Hepatocyte (in vitro differentiated cells): Measurements from ENCODE around the gene ANKS6. TPM values are rescaled to one million over a fixed set of nuclear protein-coding genes. Genes with fewer than 3 reads are reported as not detected.

ENCODE experiments used
- DNase-seq: peaks from one replicate; pipeline ENCODE4 v3.0.0-alpha.2; 2016; ENCODE audit warnings: low spot score
- H2AFZ ChIP-seq: fragments of 200-600 bp; sonication (generic); 2 replicates; pipeline ENCODE4 v1.6.0; 2016; ENCODE audit warnings: antibody characterized with exemption, mild to moderate bottlenecking
- H3K27ac ChIP-seq: fragments of 200-600 bp; sonication (generic); 2 replicates; pipeline ENCODE4 v1.5.1; 2016; ENCODE audit warnings: mild to moderate bottlenecking
- H3K27me3 ChIP-seq: fragments of 200-600 bp; sonication (generic); 2 replicates; pipeline ENCODE4 v1.6.1; 2016
- H3K36me3 ChIP-seq: fragments of 200-600 bp; sonication (generic); replicated peaks from 2 replicates; pipeline ENCODE4 v1.5.1; 2016; ENCODE audit warnings: low read depth; ENCODE audit not compliant: insufficient read depth
- H3K4me1 ChIP-seq: fragments of 200-600 bp; sonication (generic); 2 replicates; pipeline ENCODE4 v1.5.1; 2016; ENCODE audit warnings: mild to moderate bottlenecking, moderate library complexity; ENCODE audit not compliant: insufficient read depth
- H3K4me2 ChIP-seq: fragments of 200-600 bp; sonication (generic); 2 replicates; pipeline ENCODE4 v1.6.0; 2016
- H3K4me3 ChIP-seq: fragments of 200-600 bp; sonication (generic); 2 replicates; pipeline ENCODE4 v1.5.1; 2016; ENCODE audit warnings: mild to moderate bottlenecking
- H3K79me2 ChIP-seq: fragments of 200-600 bp; sonication (generic); 2 replicates; pipeline ENCODE4 v1.6.0; 2017; ENCODE audit warnings: mild to moderate bottlenecking
- H3K9me2 ChIP-seq: fragments of 200-600 bp; sonication (generic); replicated peaks from 2 replicates; pipeline ENCODE4 v1.6.0; 2017; ENCODE audit warnings: mild to moderate bottlenecking; ENCODE audit not compliant: insufficient read depth
- H3K9me3 ChIP-seq: fragments of 200-600 bp; sonication (generic); 2 replicates; pipeline ENCODE4 v1.5.1; 2016; ENCODE audit warnings: low read depth, mild to moderate bottlenecking
- H4K20me1 ChIP-seq: fragments of 200-600 bp; sonication (generic); 2 replicates; pipeline ENCODE4 v1.6.0; 2016; ENCODE audit warnings: mild to moderate bottlenecking; ENCODE audit not compliant: insufficient read depth, poor library complexity, severe bottlenecking
- CTCF ChIP-seq: fragments of 200-600 bp; sonication (generic); IDR thresholded peaks from 2 replicates; pipeline ENCODE4 v1.5.1; 2016; ENCODE audit warnings: antibody characterized with exemption, mild to moderate bottlenecking; ENCODE audit not compliant: poor library complexity
- EZH2 ChIP-seq: fragments of 200-600 bp; sonication (generic); IDR thresholded peaks from 2 replicates; pipeline ENCODE4 v1.6.1; 2016; ENCODE audit warnings: antibody characterized with exemption, mild to moderate bottlenecking, borderline replicate concordance
- EZH2phosphoT487 ChIP-seq: fragments of 200-600 bp; sonication (generic); IDR thresholded peaks from one replicate; pipeline ENCODE4 v1.6.1; 2018; ENCODE audit warnings: antibody characterized with exemption, mild to moderate bottlenecking, low read depth, moderate library complexity; ENCODE audit not compliant: unreplicated experiment, severe bottlenecking
- WGBS: methylation state at CpG from one replicate; pipeline ENCODE4 v1.1.6; 2016; ENCODE audit warnings: low lambda C conversion rate; ENCODE audit errors: missing lambda C conversion rate; 5-methylcytosine and 5-hydroxymethylcytosine counted together
- polyA plus RNA-seq: library from polyadenylated mRNA; unstranded; fragments of >200 nt; fragmentation: Nextera tagmentation; extraction: Ambion mirVana; gene quantifications from 2 replicates; pipeline ENCODE4 v1.2.1, GENCODE V29; 2016
- total RNA-seq: library from RNA; depleted of rRNA; stranded (reverse); fragments of >200 nt; gene quantifications from 2 replicates; pipeline ENCODE4 v1.2.3, GENCODE V29; 2014

ANKS6 gene
- total and polyA plus RNA-seq, 2 experiments from 2014 or later = 21.3 to 22.9 TPM

- TF ChIP-seq CTCF (peak; percentile 78), EZH2 (peak; percentile 45), EZH2phosphoT487 (no peak)
- 3% methylated on average over 76 of the region's 79 CpGs for WGBS
- Histone ChIP-seq H3K4me1 (peaks cover 6% of the 10 kb centered on the region), H3K27me3 (peaks cover 81% of the 10 kb centered on the region), H4K20me1 (no peaks in the 10 kb centered on the region), H3K9me2 (no peaks in the 10 kb centered on the region), H3K36me3 (no peaks in the 10 kb centered on the region), H3K4me3 (no peak overlapping the region), H3K79me2 (no peaks in the 10 kb centered on the region), H3K4me2 (peak overlapping the region; percentile 82), H3K9me3 (no peaks in the 10 kb centered on the region), H2AFZ (no peak overlapping the region), H3K27ac (no peak overlapping the region)
- DNase-seq = peak; percentile 84
Observed at GRCh38 chr9:98707166-98708102, 88.9 kb downstream of the ANKS6 start.

- DNase-seq = no peak
- Histone ChIP-seq H3K9me3 (no peaks in the 10 kb centered on the region), H3K4me1 (peaks cover 6% of the 10 kb centered on the region), H3K4me2 (peak overlapping the region; percentile 82), H3K36me3 (no peaks in the 10 kb centered on the region), H3K4me3 (no peak overlapping the region), H3K27me3 (peaks cover 75% of the 10 kb centered on the region), H3K79me2 (no peaks in the 10 kb centered on the region), H3K9me2 (no peaks in the 10 kb centered on the region), H4K20me1 (no peaks in the 10 kb centered on the region), H3K27ac (no peak overlapping the region), H2AFZ (no peak overlapping the region)
- TF ChIP-seq CTCF (no peak), EZH2 (peak; percentile 2)
- 17% methylated on average over 15 of the region's 15 CpGs for WGBS
Observed at GRCh38 chr9:98706651-98707165, 89.6 kb downstream of the ANKS6 start.

GRCh38 chr9:98702835-98703380, 93.4 kb downstream of the ANKS6 start:
- no peaks in the 10 kb centered on the region for H4K20me1 ChIP-seq
- H3K27me3 ChIP-seq = peaks cover 46% of the 10 kb centered on the region
- H3K4me1 ChIP-seq = peaks cover 6% of the 10 kb centered on the region
- H3K9me2 ChIP-seq = no peaks in the 10 kb centered on the region
- no peak overlapping the region for H3K4me2 ChIP-seq
- TF ChIP-seq EZH2 (no peak), EZH2phosphoT487 (no peak), CTCF (no peak)
- no peaks in the 10 kb centered on the region for H3K9me3 ChIP-seq
- no peaks in the 10 kb centered on the region for H3K36me3 ChIP-seq
- WGBS = 78% methylated on average over 2 of the region's 2 CpGs
- DNase-seq = no peak
- H3K79me2 ChIP-seq = no peaks in the 10 kb centered on the region
- H2AFZ ChIP-seq = no peak overlapping the region
- no peak overlapping the region for H3K27ac ChIP-seq
- H3K4me3 ChIP-seq = no peak overlapping the region
